SKM-1 (cell line): ENCODE data around the gene NEK1.
"Not testable (repeated sequence)": the region's sequence is repeated elsewhere in the genome, so short reads cannot be mapped to it uniquely, and the experiment has no call there.

Source experiments
- DNase-seq: peaks from one replicate; lab custom pipeline; 2025; ENCODE audit not compliant: unreplicated experiment; lab: John Stamatoyannopoulos, UW

Gene NEK1

DNA sequence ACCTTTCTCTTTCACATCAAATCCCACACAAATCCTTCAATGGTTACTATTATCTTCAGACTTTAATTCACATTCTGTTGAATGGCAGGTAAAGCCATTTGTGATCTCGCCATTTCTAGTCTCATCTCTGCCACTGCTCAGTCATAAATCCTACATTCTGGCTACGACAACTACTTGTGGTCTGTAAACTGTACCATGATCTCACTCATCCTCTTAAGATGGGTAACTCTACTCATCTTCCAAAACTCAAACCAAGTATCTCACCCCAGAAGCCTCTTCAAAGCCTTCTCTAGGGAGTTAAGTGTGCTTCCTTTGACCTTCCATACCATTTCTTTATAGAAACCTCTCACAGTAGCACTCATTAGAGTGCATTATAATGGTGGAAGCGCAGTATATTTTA is 101.8 kb downstream of the NEK1 start:
- DNase-seq, result no peak

GRCh38 chr4:169506903-169507302 is 105.5 kb downstream of the NEK1 start:
- no peak for DNase-seq

- not testable (repeated sequence) for DNase-seq
Measured at GRCh38 chr4:169499907-169500306, 112.5 kb downstream of the NEK1 start.

DNA sequence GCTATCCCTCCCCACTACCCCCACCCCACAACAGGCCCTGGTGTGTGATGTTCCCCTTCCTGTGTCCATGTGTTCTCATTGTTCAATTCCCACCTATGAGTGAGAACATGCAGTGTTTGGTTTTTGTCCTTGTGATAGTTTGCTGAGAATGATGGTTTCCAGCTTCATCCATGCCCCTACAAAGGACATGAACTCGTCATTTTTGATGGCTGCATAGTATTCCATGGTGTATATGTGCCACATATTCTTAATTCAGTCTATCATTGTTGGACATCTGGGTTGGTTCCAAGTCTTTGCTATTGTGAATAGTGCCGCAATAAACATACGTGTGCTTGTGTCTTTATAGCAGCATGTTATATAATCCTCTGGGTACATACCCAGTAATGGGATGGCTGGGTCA is 118.1 kb downstream of the NEK1 start:
- DNase-seq, result not testable (repeated sequence)

GRCh38 chr4:169493164-169493524 is 119.2 kb downstream of the NEK1 start:
- DNase-seq, result no peak

- DNase-seq, result peak; percentile 19
Measured at GRCh38 chr4:169492436-169493163, 119.8 kb downstream of the NEK1 start.

DNA sequence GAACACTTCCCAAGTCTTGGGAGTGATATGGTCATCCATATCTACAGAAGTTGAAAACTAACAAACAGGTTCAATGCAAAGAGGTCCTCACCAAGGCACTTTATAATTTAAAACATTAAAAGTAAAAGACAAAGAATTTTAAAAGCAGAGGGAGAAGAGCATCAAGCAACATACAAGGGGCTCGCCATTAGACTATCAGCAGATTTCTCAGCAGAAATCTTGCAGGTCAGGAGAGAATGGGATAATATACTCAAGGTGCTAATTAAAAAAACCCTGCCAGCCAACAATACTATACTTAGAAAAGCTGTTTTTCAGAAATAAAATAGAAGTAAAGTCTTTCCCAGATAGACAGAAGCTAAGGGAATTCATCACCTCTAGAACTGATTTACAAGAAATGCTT is 121.2 kb downstream of the NEK1 start:
- no peak for DNase-seq

- DNase-seq, result no peak
Measured at GRCh38 chr4:169489306-169489705, 123.1 kb downstream of the NEK1 start.

DNA sequence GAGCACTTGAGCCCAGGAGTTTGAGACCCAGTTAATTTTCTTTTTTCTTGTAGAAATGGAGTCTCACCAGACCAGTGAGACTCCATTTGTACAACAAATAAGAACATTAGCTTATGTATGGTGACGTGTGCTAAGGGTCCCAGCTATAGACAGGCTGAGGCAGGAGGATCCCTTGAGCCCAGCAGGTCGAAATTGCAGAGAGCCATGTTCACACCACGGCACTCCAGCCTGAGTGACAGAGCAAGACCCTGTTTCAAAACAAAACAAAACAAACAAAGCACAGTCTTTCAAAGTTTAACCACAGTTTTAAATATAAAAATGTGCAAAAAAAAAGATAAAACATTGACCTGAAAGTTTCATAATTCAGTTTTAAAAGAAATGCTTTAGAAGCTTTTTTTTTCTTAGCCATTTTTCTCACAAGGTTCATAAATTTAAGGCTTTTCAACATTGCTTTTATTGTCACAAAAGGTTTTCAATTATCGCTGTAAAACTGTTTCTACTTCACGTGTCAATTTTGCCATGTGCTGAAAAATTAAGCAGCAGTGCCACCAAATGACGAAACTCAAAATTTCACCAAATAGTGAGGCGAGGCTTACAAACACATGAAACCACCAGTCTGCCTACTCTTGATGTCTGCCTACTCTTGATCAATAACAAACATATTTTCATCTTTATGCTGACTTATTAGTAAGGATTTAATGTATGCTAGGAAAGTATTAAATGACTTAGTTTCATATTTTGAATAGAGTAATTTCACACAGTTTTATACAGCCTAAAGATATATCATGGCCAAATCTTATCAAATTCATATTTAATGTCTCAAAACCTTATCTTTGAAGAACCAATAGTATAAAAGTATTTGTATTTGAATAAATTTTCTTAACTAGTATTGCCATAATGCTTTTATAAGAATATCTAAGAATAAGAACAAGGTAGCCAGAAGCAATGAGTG is 126.3 kb downstream of the NEK1 start:
- peak; percentile 10 for DNase-seq

DNA sequence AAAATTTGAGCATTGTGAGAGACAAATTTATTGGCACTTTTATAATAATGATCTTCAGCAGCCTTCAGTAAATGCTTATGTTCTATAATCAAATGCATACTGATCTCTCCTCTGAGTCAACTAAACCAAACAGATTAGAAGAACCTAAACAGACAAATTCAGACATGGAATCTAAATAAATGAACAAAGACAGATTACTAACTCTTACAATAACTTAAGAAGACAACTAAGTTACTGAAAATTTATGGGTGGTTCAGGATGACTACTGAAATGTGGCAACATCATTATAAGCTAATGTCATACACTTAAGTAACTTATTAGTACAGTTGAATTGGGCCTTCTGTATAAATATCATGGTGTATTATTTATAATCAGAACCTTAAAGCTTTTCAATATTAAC is 127.3 kb downstream of the NEK1 start:
- DNase-seq, result no peak

DNA sequence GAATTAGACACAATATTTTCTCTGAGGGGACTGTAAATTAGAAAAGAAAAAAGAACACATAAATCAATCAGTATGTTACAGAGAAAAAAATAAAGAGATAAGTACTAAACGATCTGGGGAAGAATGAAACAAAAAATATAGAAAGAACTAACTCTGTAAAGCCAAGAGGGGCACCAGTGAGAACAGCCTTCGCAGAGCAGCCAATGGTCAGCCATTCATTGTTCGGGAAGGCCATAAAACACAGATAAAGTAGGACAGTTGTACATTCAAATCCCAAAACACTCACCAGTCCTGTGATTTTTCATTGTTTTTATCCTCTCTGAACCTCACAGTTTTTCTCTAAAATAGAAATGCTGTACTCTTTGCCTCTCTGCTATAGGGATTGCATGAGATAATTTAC is 127.9 kb downstream of the NEK1 start:
- no peak for DNase-seq

GRCh38 chr4:169464080-169464479 is 148.3 kb downstream of the NEK1 start:
- DNase-seq, result no peak

GRCh38 chr4:169460081-169460480 is 152.3 kb downstream of the NEK1 start:
- no peak for DNase-seq

DNA sequence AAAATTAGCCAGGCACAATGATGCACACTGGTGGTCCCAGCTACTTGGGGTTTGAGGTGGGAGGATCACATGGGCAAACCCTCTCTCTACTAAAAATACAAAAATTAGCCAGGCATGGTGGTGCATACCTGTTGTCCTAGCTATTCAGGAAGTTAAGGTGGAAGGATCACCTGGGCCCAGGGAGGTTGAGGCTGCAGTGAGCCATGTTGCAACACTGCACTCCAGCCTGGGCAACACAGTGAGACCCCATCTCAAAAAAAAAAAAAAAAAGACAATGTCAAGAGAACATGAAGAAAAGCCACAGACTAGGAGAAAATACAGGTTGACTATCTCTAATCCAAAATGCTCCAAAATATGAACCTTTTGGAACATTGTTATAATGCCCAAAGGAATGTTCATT is 153.8 kb downstream of the NEK1 start:
- DNase-seq, result no peak

DNA sequence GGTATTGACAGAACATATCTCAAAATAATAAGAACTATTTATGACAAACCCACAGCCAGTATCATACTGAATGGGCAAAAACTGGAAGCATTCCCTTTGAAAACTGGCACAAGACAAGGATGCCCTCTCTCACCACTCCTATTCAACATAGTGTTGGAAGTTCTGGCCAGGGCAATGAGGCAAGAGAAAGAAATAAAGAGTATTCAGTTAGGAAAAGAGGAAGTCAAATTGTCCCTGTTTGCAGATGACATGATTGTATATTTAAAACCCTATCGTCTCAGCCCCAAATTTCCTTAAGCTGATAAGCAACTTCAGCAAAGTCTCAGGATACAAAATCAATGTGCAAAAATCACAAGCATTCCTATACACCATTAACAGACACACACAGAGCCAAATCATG is 159.7 kb downstream of the NEK1 start:
- DNase-seq, result not testable (repeated sequence)

GRCh38 chr4:169448935-169449334 is 163.4 kb downstream of the NEK1 start:
- not testable (repeated sequence) for DNase-seq

DNA sequence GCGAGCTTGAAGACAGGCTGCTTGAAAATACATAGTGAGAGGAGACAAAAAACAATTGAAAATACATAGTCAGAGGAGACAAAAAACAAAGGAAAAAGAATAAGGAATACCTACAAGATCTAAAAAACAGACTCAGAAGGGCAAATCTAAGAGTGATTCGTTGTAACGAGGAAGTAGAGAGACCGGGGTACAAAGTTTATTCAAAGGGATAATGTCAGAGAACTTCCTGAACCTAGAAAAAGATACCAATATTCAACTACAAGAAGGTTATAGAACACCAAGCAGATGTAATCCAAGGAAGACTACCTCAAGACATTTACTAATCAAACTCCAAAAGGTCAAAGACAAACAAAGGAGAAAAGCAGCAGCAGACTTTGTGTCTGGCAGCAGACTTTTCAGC is 165.6 kb downstream of the NEK1 start:
- DNase-seq, result no peak

DNA sequence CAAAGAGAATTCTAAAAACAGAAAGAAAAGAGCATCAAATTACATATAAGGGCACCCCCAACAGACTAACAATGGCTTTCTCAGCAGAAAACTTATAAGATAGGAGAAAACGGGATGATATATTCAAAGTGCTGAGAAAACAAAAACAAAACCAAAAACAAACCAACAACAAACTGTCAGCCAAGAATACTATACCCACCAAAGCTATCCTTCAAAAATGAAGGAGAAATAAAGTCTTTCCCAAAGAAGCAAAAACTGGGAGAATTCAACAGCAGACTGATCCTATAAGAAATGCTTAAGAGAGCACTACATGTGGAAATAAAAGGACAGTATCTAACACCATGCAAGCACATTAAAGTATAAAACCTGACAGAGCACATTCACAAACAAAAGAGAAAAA is 168.6 kb downstream of the NEK1 start:
- no peak for DNase-seq

DNA sequence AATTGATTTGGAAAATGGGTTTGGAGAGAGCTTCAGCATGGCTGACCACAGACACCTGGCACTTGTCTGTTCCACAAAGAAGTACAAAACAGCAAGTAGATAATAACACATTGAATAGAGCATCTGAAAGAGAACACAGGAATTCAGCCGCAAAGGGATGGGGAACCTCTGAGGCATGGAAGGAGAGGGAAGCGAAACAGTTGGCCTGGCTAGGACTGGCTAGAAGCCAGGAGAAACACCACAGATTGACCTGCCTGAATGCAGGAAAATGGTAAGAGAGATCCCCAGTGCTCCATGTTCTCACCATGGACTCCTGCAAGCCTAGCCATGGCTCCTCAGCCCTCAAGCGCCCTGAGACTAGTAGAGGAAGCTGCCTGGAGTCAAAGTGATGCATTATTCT is 171.9 kb downstream of the NEK1 start:
- DNase-seq, result no peak

- DNase-seq, result no peak
Measured at GRCh38 chr4:169439244-169439643, 173.1 kb downstream of the NEK1 start.

GRCh38 chr4:169438057-169438480 is 174.3 kb downstream of the NEK1 start:
- no peak for DNase-seq
